ENCODE measurements around the gene WIPF3. TPM values are rescaled to one million over a fixed set of nuclear protein-coding genes. Genes with fewer than 3 reads are reported as not detected.

Gene WIPF3
- total and polyA plus RNA-seq, 2 of the 4 experiments (the other 2 are of a cell fraction), result not detected

GRCh38 chr7:29826530-29826822, 20.2 kb downstream of the WIPF3 start:
- DNase-seq (no peak), ATAC-seq (ENCODE audit: low read depth) (no peak)
- Histone ChIP-seq H2BK120ac (ENCODE audit: low read depth, low read length) (no peak overlapping the region), H2AFZ (replicated peaks; ENCODE audit: low read length, poor library complexity) (no peak overlapping the region), H2BK15ac (ENCODE audit: low read depth, low read length) (no peak overlapping the region), H3K79me1 (ENCODE audit: low read depth in 1 of 2, low read length in 2 of 2) (no peaks in the 10 kb centered on the region), H3K9ac (ENCODE audit: low read depth, low read length) (no peak overlapping the region), H4K20me1 (ENCODE audit: insufficient read depth, low read length) (no peaks in the 10 kb centered on the region), H3K4me3 (ENCODE audit: insufficient read depth, low read depth, low read length) (no peak overlapping the region), H2AK9ac (replicated peaks; ENCODE audit: low read depth, low read length, poor library complexity) (no peak overlapping the region), H3K18ac (ENCODE audit: low read depth, low read length) (no peak overlapping the region), H3K4me1 (ENCODE audit: control insufficient read depth, insufficient read depth, low read length) (no peaks in the 10 kb centered on the region), H3K36me3 (ENCODE audit: control insufficient read depth, insufficient read depth, low read length) (no peaks in the 10 kb centered on the region), H3K4me2 (ENCODE audit: low read depth, low read length) (no peak overlapping the region), H3K9me3 (ENCODE audit: control insufficient read depth, insufficient read depth, low read length) (no peaks in the 10 kb centered on the region), H3K27ac (ENCODE audit: insufficient read depth, low read length) (no peak overlapping the region), H4K91ac (ENCODE audit: insufficient read depth, low read depth, low read length) (no peak overlapping the region), H2BK20ac (ENCODE audit: low read depth, low read length) (no peak overlapping the region), H3K9me1 (ENCODE audit: insufficient read depth, low read length) (no peaks in the 10 kb centered on the region), H2BK5ac (ENCODE audit: low read depth, low read length, poor library complexity, severe bottlenecking) (no peak overlapping the region), H3K4ac (ENCODE audit: low read depth, low read length) (no peak overlapping the region), H3K23ac (ENCODE audit: low read depth, low read length) (no peak overlapping the region), H3K27me3 (ENCODE audit: control insufficient read depth, insufficient read depth, low read length) (peaks cover 7% of the 10 kb centered on the region), H3K14ac (replicated peaks; ENCODE audit: low read depth, low read length) (no peak overlapping the region), H2AK5ac (ENCODE audit: low read depth, low read length) (no peak overlapping the region), H4K8ac (ENCODE audit: low read depth in 2 of 2, low read length in 2 of 2) (no peak overlapping the region), H3K56ac (ENCODE audit: extremely low read depth, insufficient read depth, low read length) (no peak overlapping the region), H4K5ac (ENCODE audit: low read depth, low read length) (no peak overlapping the region)
- TF ChIP-seq MAZ (IDR thresholded peaks at IDR 0.05; ENCODE audit: borderline replicate concordance, low read depth, low read length) (no peak), POLR2A (IDR thresholded peaks at IDR 0.05; ENCODE audit: low read depth, low read length) (no peak), CHD1 (IDR thresholded peaks at IDR 0.05; ENCODE audit: low read depth, low read length) (no peak), CEBPB (IDR thresholded peaks at IDR 0.05; ENCODE audit: low read depth, low read length) (no peak), RFX5 (IDR thresholded peaks at IDR 0.05; ENCODE audit: low read depth, low read length) (no peak)
- dilution Hi-C loops (cut with HindIII; ENCODE audit: low sequenced_read_pairs, unreplicated experiment), result no loop called here
- intact Hi-C loops (cut with micrococcal nuclease), result no loop called here
- no TSS peak for BruUV-seq (replicated peaks)
- CTCF ChIA-PET, result no interaction called here
- POLR2A ChIA-PET (ENCODE audit: unreplicated experiment), result no interaction called here
- in situ Hi-C loops (cut with MboI; ENCODE audit: low sequenced_read_pairs), result no loop called here
- 75% methylated on average over 2 of the region's 2 CpGs; no CpG with 5 or more reads in 1 of the 2 experiments for WGBS, 2 experiments (ENCODE audit: extremely low coverage in 2 of 2, insufficient read length in 1 of 2)

Data from IMR-90 (cell line).